HG03025 (cell line): ENCODE results near the gene ADCYAP1.
"Not testable (repeated sequence)": the region's sequence is repeated elsewhere in the genome, so short reads cannot be mapped to it uniquely, and the experiment has no call there.

Experiments
- ATAC-seq: cut with Tn5 transposase; IDR thresholded peaks from one replicate; pipeline ENCODE4 v1.9.1; 2021; ENCODE audit warnings: mild to moderate bottlenecking, moderate library complexity; ENCODE audit not compliant: unreplicated experiment, low FRiP score

The ADCYAP1 gene

DNA sequence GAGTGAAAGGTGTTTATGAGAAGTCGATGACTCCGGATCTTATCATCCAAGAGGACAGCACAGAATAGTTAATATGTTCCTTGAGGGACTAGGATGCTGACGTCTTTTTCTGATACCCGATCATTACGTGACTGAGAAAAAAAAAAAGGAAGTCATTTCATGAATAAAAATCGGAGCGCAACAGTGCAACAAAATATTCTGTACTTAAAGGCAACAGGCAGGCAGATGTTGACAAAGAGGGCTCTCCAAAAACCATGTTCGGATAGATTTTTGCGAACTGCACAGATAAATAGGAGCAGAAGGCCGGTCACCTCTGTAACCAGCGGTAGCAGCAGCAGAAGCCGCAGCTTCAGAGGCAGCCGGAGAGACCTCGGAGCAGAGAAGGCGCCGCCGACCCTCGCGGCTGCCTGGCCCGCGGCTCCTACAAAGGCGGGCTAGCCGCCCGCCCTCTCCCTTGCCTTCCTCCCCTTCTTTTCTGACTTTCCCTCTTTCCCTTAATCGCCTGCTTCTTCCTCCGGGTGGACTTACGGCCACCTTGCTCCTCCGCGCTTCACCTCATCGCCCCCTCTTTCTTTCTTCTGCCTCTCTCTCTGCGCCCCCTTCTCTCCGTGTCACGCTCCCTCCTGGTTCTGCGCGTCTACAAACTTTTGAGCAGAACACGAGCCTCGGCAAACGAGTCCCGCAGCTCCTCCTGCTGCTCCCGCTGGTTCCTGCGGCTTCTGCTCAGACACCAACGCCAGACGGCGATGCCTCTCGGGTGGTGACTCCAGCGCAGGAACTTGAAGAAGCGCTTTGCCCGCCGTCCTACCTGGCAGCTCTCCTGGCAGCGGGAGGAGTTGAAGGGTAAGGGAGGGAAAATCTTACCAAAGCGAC, at the start of gene ADCYAP1:
ADCYAP1 (plus strand) TSS at position 654 of the 873 bp plus-strand sequence. CDS start 516 bp downstream, outside the sequence.
- no peak for ATAC-seq

DNA sequence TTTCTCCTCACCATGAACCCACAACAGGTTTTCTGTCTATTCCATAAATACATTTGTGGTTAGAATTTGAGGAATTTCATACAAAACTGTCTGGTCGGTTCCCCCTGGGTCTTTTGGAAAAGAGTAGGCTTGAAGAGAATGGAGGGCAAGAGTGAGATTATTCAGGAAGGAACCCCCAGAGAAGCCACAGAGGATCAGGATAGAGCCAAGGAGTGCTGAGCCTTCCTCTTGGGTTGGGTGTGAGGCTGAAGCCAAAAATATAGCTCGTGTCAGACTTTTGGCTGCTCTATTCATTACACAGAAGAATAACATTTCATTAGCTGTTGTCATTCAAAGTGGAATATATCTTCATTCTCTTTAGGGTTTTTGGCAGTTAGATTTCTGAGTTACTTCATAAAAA, 46.7 kb upstream of the ADCYAP1 start:
- ATAC-seq = no peak

GRCh38 chr18:864872-865273, 39.8 kb upstream of the ADCYAP1 start:
- ATAC-seq = peak; percentile 77

DNA sequence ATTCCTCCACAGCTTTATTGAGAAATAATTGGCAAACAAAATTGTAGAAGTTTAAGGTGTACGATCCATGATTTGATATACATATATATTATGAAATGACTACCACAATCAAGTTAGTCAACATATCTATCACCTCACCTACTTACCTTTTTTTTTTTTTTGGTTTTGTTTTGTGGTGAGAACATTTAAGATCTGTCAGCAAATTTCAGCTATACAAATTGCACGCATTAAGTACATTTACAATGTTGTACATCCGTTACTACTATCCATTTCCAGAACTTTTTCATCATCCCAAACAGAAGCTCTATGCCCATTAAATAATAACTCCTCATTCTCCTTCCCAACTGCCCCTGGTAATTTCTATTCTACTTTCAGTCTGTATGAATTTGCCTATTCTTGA, 37.4 kb upstream of the ADCYAP1 start:
- no peak for ATAC-seq

- ATAC-seq = not testable (repeated sequence)
Observed at GRCh38 chr18:873426-873825, 31.2 kb upstream of the ADCYAP1 start.

- ATAC-seq = no peak
Observed at GRCh38 chr18:875912-876311, 28.8 kb upstream of the ADCYAP1 start.

DNA sequence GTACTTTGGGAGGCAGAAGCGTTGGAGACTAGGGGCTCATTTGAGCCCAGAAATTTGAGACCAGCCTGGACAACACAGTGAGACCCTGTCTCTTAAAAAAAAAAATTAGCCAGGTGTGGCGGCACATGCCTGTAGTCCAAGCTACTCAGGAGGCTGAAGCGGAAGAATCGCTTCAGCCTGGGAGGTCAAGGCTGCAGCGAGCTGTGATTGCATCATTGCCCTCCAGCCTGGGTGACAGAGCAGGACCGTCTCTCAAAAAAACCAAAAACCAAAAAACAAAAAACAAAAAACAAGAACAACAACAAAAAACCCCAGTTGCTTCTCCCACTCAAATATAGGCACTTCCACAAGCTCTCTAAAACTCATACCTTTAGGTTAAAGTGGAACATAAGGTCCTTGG, 27.4 kb upstream of the ADCYAP1 start:
- no peak for ATAC-seq

DNA sequence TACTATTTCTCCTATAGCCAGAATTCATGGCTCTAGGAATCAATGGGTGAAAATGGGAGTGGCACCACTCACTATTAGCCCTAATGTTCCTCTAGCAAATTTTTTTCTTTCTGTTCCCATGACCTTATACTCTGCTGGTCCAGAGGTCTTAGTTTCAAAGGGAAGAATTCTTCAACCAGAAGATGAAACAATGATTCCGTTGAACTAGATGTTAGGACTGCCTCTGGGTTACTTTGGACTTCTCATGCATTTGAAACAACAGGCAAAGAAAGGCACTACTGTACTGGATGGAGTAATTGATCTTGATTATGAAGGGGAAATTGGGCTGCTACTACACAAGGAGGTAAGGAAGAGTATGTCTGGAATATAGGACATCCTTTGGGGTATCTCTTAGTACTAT, 18.6 kb upstream of the ADCYAP1 start:
- ATAC-seq = no peak

DNA sequence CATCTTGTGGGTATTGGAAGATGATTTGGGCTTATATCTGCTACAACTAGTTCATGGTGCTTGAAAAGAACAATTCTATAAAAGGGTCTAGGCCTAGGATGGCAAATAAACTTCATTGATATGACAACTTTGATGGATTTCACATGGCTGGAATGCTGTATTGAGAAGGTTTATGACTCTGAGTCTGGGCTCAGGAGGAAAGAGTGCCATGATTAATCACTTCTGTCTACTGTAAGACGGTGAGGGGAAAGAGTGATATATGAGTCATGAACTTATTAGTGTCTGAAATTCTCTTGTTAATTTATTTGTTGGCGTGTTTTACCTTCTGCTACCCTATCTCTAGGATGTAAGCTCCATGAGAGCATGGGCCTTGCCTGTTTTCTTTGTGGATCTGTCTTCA, 17.0 kb upstream of the ADCYAP1 start:
- ATAC-seq = no peak

- no peak for ATAC-seq
Observed at GRCh38 chr18:892316-892715, 12.4 kb upstream of the ADCYAP1 start.

GRCh38 chr18:896315-896714, 8.4 kb upstream of the ADCYAP1 start:
- ATAC-seq = no peak

- ATAC-seq = no peak
Observed at GRCh38 chr18:901761-902160, 2.9 kb upstream of the ADCYAP1 start.

- ATAC-seq = no peak
Observed at GRCh38 chr18:902229-902628, 2.4 kb upstream of the ADCYAP1 start.

GRCh38 chr18:903701-904100, 970 bp upstream of the ADCYAP1 start:
- ATAC-seq = no peak

DNA sequence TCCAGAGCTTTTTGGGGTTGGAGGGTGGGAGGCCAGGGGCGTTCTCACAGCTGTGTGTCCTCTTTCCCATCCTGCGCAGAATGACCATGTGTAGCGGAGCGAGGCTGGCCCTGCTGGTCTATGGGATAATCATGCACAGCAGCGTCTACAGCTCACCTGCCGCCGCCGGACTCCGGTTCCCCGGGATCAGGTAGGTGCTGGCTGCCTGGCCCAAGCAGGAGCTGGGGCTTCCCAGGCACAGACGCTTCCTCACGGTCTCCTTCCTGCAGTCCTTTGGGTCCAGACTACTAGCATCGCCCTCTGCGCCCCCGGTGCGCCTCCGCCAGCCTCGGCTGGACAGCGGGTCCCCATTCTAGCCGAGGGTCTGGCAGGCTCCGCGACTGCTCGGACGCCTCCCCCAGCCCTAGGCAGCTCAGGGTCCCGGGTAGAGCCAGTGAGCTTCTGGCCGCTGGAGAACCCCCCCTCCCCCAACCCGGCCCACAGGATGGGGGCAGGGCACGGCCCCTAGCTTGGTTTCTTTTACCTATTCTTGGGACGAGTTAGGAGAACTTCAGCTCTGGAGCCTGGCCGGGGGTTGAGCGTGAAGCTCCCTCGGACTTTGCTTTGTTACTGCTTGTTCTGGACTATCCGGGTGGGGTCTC, 756 bp downstream of the ADCYAP1 start:
- ATAC-seq = no peak

DNA sequence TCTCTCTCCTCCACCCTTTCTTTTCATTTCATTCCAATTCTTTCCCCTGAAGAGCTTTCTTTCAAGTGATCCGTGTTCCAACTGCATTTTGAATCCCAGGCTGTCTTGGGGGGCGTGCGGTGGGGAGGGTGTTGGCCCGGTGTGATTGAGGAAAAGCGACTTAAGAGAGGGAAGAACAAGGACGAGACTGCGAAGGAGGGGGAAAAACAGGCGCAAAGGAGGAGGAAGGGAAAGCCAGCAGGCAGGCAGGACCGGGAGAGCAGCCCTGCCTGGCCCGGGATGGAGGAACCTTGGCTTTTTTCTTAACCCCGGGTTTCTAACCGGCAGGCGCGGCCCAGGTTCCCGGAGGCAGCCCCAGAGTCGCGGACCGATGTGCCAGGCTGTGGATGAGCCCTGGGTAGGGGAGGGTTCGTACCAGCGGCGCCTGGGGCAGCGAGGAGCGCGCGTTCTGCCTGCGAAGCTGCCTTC, 1.3 kb downstream of the ADCYAP1 start:
- ATAC-seq = no peak

DNA sequence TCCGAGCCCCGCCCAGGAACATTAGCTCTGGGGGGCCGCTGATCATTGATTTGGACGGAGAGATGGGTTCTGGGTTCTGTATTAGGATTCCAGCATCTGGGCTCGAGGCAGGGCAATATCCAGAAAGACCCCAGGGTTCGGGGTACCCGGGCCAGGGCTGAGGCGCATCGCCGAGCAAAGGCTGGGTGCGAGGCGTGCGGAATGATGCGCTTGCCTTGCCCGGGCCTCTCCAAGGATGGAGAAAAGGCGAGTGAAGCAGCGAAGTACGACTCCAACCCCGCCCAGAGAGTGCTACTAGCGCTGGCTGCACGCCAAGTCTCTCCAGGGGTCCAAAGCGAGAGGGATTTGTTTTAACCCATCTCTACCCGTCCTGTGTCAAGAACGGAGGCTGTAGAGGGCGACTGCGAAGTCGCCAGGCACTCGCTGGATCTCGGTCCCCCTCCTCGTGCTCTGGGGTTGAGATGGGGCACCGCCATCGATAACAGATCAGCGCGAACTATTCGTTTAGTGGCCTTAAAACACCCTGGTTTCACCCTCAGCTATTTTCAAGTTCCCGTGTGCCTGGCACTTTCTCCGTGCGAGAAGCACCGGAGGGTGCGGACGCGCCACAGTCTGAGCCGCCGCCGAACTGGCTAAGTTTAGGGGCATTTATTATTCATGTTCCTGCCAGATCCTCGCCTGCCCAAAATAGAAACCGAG, 1.9 kb downstream of the ADCYAP1 start:
- no peak for ATAC-seq

DNA sequence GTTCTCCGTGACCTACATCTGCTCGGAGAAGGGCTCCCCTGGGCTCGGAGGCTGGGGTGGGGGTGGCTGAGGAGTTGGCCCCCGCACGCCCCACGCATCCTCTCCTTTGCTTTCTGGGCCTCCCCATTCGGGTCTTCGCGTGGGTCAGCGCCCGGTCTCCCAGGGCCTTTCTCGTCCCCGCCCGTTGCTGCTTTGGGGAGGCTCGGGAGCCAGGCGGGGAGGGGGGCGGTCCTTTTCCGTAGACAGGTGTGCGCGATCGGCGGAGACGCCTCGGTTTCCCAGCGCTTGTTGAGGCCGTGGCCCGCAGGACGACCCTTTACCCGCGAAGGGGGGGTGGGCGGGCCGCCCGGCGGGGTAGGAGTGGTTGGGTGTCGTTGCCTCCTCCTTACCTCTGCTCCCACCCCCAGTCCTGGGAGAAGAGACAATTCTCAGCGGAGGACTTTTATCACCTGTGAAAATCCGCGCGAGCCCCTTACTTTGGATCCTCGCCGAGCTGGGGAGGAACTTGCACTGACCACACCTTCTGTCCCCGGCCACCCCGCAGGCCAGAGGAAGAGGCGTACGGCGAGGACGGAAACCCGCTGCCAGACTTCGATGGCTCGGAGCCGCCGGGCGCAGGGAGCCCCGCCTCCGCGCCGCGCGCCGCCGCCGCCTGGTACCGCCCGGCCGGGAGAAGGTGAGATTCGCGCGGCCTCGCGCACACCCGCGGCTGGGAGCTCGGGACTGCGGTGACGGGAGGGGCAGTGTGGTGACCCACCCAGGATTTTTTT, 2.6 kb downstream of the ADCYAP1 start:
- no peak for ATAC-seq

GRCh38 chr18:907885-908757, 3.5 kb downstream of the ADCYAP1 start:
- no peak for ATAC-seq
